ENCODE data around the gene NDUFB8. TPM values are rescaled to one million over a fixed set of nuclear protein-coding genes. Genes with fewer than 3 reads are reported as not detected.

The NDUFB8 gene
- total RNA-seq, 4 donors from 2014 or later: 231 to 315 (median 279) TPM

- Histone ChIP-seq H3K36me3 (peaks cover 18 to 34% (median 26%) of the 10 kb centered on the region in 4 donors), H3K4me1 (peaks cover 9 to 43% (median 35%) of the 10 kb centered on the region in 4 donors), H3K4me3 (peak within 1 kb of the TSS; percentile 66 to 89 (median 82)), H3K27ac (replicated peaks in 1 of 4) (peak within 1 kb of the TSS; percentile 71 to 83 (median 78)), H3K9me3 (no peaks in the 10 kb centered on the region), H3K27me3 (no peaks in the 10 kb centered on the region)
- intact Hi-C loops (cut with DNase I): loop anchor here (5.0 kb wide), 1 partner anchor 376 kb away; the partner anchor contains the start of gene SLF2
- peak; percentile 95 for DNase-seq (ENCODE audit: extremely low spot score)
- under 1% methylated on average over 35 of the region's 35 CpGs for WGBS
- TF ChIP-seq CTCF (IDR thresholded peaks at IDR 0.05) (peak; percentile 94 to 96 (median 96)), POLR2AphosphoS5 (IDR thresholded peaks at IDR 0.05) (peak; percentile 91), EP300 (IDR thresholded peaks at IDR 0.05) (no peak), POLR2A (IDR thresholded peaks at IDR 0.05; ENCODE audit: low read depth) (peak; percentile 50)
Observed at GRCh38 chr10:100535715-100536353, 6.2 kb upstream of the NDUFB8 start, which contains the start of gene HIF1AN. TSS of gene HIF1AN (plus strand) at chr10:100535943. CDS start at chr10:100535959, 16 bp downstream.

GRCh38 chr10:100535338-100535714, 5.7 kb upstream of the NDUFB8 start:
- Histone ChIP-seq H3K27ac (replicated peaks in 1 of 4) (peak overlapping the region; percentile 71 to 83 (median 78)), H3K27me3 (no peaks in the 10 kb centered on the region), H3K9me3 (no peaks in the 10 kb centered on the region), H3K36me3 (peaks cover 13 to 29% (median 21%) of the 10 kb centered on the region in 4 donors), H3K4me1 (peaks cover 9 to 43% (median 37%) of the 10 kb centered on the region in 4 donors), H3K4me3 (peak overlapping the region; percentile 66 to 89 (median 82))
- no peak for TF ChIP-seq EP300 (IDR thresholded peaks at IDR 0.05)
- DNase-seq (ENCODE audit: extremely low spot score): no peak
- intact Hi-C loops (cut with DNase I): loop anchor here (5.0 kb wide), 1 partner anchor 377 kb away; the partner anchor contains the start of gene SLF2
- 45% methylated on average over 4 of the region's 4 CpGs for WGBS

GRCh38 chr10:100534726-100535125, 5.1 kb upstream of the NDUFB8 start:
- Histone ChIP-seq H3K36me3 (peaks cover 7 to 23% (median 15%) of the 10 kb centered on the region in 4 donors), H3K4me3 (no peak overlapping the region), H3K4me1 (peaks cover 9 to 49% (median 42%) of the 10 kb centered on the region in 4 donors), H3K27me3 (no peaks in the 10 kb centered on the region), H3K27ac (replicated peaks in 1 of 4) (no peak overlapping the region), H3K9me3 (no peaks in the 10 kb centered on the region)
- no peak for TF ChIP-seq EP300 (IDR thresholded peaks at IDR 0.05)
- no peak for TF ChIP-seq POLR2AphosphoS5 (IDR thresholded peaks at IDR 0.05)
- no peak for TF ChIP-seq CTCF (IDR thresholded peaks at IDR 0.05)
- no peak for TF ChIP-seq POLR2A (IDR thresholded peaks at IDR 0.05; ENCODE audit: low read depth)
- 93% methylated on average over 2 of the region's 2 CpGs for WGBS
- no peak for DNase-seq (ENCODE audit: extremely low spot score)
- intact Hi-C loops (cut with DNase I): loop anchor here (5.0 kb wide), 1 partner anchor 378 kb away; the partner anchor contains the start of gene SLF2

- no peak for TF ChIP-seq CTCF (IDR thresholded peaks at IDR 0.05)
- no peak for TF ChIP-seq EP300 (IDR thresholded peaks at IDR 0.05)
- TF ChIP-seq POLR2A (IDR thresholded peaks at IDR 0.05; ENCODE audit: low read depth): no peak
- TF ChIP-seq POLR2AphosphoS5 (IDR thresholded peaks at IDR 0.05): no peak
- intact Hi-C loops (cut with DNase I): no loop called here
- Histone ChIP-seq H3K9me3 (no peaks in the 10 kb centered on the region), H3K36me3 (peaks cover under 1 to 12% (median 6%) of the 10 kb centered on the region in 4 donors), H3K27ac (replicated peaks in 1 of 4) (no peak overlapping the region), H3K4me1 (peaks cover 25 to 49% (median 47%) of the 10 kb centered on the region in 4 donors), H3K4me3 (no peak overlapping the region), H3K27me3 (no peaks in the 10 kb centered on the region)
- DNase-seq (ENCODE audit: extremely low spot score): no peak
Observed at GRCh38 chr10:100531761-100532160, 2.1 kb upstream of the NDUFB8 start.

- TF ChIP-seq POLR2AphosphoS5 (IDR thresholded peaks at IDR 0.05): no peak
- TF ChIP-seq EP300 (IDR thresholded peaks at IDR 0.05): no peak
- TF ChIP-seq POLR2A (IDR thresholded peaks at IDR 0.05; ENCODE audit: low read depth): no peak
- no peak for TF ChIP-seq CTCF (IDR thresholded peaks at IDR 0.05)
Observed at GRCh38 chr10:100528921-100529474, 673 bp downstream of the NDUFB8 start.

More at GRCh38 chr10:100528921-100529474, 673 bp downstream of the NDUFB8 start:
- no peaks in the 10 kb centered on the region for H3K9me3 ChIP-seq
- H3K4me3 ChIP-seq: peak overlapping the region; percentile 91 to 96 (median 94)
- 1% methylated on average over 16 of the region's 18 CpGs for WGBS
- intact Hi-C loops (cut with DNase I): no loop called here
- peak overlapping the region; percentile 85 to 91 (median 88) for H3K27ac ChIP-seq (replicated peaks in 1 of 4)
- peaks cover 27 to 39% (median 32%) of the 10 kb centered on the region in 4 donors for H3K36me3 ChIP-seq
- no peak for DNase-seq (ENCODE audit: extremely low spot score)
- H3K27me3 ChIP-seq: no peaks in the 10 kb centered on the region
- peaks cover 19 to 32% (median 31%) of the 10 kb centered on the region in 4 donors for H3K4me1 ChIP-seq

All from esophagus muscularis mucosa (tissue), 4 donors.